ENCODE measurements around the gene TEKT4.
"Not testable (repeated sequence)": the region's sequence is repeated elsewhere in the genome, so short reads cannot be mapped to it uniquely, and the experiment has no call there.

- not testable (repeated sequence) for TF ChIP-seq CTCF (optimal IDR thresholded peaks at IDR 0.05 in 1 of 3, IDR thresholded peaks at IDR 0.05 in 1 of 3, conservative IDR thresholded peaks at IDR 0.05 in 1 of 3; ENCODE audit: extremely low read depth in 1 of 3, insufficient read depth in 2 of 3, low read length in 3 of 3); EZH2 (IDR thresholded peaks at IDR 0.05; ENCODE audit: low read length)
Observed at GRCh38 chr2:94862903-94863302, 8.3 kb upstream of the TEKT4 start.
